Measurements from ENCODE around the gene GRIK4.

- TF ChIP-seq CTCF (conservative IDR thresholded peaks at IDR 0.05; ENCODE audit: low read length) (no peak), EZH2phosphoT487 (IDR thresholded peaks at IDR 0.05; ENCODE audit: borderline replicate concordance) (no peak)
Observed at GRCh38 chr11:120689596-120690275, 178.2 kb downstream of the GRIK4 start.
